RKO (cell line): ENCODE data around the gene AKAP1.

Experiments
- DNase-seq: peaks from one replicate; pipeline ENCODE4 v3.0.0-alpha.2; 2016; ENCODE audit warnings: low spot score

Gene AKAP1

DNA sequence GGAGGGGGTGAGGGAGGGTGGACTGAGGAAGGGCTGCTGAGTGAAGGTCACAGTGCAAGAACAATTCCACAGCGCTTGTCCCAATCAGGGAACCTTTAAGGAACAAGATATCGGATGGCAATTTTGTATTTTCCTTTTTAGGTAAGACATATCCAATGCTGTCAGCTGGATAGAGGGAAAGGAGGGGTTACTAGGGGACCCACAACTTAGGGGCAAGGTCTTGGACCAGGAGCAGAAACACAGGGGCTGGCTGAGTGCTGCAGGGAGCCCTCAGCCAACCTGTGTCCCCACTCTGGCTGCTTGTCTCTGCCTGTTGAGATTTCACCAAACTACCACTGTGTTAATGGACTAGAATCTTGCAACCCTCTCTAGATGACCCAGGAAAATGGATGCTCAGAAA is 47.6 kb downstream of the AKAP1 start:
- DNase-seq: no peak

DNA sequence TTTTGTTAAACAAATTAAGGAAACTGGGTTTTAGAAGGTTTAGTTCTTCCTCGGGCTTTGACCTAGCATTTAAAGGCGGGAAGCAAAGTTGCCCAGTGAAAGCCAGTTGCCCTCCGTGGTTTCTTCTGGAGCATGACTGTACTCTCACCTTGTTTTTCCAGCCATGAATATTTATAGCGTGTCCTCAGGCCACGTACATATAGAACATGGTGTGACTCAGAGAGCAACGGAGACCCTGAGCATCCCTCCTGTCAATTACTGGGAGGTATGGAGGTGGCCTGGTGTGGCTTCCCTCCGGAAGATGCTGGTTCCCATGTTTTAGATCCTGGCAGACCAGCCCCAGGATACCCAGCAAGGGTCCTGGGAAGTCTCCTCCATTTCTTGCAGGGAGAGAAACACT is 48.4 kb downstream of the AKAP1 start:
- no peak for DNase-seq

DNA sequence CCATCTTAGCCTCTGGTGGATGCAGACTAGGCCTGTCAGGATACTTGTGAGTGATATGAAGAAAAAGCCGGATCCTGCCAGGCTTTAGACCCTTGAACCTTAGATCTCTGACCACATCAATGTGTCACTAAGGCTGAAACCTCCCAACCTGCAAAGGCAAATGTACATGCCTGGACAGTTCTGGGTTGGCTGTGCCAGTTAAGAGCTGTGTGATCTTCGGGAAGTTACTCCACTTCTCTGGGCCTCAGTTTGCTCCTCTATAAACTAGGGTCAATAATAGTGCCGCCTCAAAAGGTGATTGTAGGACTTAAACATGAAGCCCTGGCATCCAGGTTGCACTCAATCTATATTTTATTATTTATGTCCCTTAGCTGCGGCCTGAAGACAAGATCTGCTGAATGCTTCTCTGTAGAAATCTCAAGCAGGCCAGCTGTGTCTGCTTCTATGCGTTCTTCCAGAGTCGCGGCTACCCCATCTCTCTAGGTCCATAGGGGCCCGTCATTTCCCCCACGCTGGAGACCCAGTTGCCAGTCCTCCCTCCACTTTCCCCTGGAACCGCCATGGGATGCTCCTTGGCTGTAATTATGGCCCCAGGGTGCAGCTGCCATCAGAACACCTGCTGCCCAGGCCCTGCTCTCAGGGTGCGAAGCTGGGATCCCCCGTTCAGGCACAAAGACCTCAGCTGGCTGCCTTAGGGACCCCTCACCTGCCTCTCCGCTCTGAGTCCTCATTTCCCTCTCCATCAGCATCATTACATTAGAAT is 50.2 kb downstream of the AKAP1 start:
- no peak for DNase-seq

DNA sequence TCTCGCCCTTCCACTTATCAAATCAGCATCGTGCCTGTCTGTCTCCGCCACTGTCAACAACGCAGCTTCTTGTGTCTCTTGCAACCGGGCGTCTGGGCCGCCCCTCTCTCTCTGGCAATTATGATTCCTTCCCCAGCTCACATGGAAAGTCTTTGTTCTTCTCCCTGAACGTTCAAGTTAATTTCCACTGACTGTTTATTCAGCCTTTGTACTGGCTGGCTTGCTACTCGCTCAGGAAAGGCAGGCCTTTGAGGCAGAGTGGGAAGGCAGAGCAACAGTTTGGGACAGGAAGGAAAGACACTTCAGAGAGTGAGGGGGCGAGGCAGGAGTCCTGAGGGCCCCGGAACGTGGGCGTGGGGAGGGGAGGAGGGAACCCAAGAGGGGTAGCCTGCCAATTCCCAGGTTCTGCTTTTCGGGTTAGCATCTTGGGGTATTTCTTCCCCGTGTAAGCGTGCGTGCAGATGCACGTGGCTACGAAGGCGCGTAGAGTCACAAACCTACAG is 50.8 kb downstream of the AKAP1 start:
- DNase-seq: no peak

DNA sequence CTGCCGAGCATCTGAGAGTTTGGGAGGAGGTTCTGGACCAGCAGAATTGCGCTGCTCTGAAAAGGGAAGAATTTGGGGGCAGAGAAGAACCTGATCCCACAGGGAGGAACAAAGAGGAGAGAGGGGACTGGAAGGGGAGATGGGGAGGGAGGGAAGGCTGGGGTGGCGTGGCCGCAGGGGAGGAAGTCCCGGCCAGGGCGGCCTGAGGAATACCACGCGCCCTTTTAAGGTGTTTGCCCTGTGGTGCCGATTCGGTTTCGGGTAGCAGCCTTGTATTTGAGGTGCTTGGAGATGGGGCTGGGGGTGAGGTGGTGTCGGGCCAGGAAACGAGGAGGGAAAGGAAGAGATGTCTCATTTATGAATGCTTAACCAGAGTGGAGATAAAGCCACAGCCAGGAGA is 51.3 kb downstream of the AKAP1 start:
- DNase-seq: no peak

DNA sequence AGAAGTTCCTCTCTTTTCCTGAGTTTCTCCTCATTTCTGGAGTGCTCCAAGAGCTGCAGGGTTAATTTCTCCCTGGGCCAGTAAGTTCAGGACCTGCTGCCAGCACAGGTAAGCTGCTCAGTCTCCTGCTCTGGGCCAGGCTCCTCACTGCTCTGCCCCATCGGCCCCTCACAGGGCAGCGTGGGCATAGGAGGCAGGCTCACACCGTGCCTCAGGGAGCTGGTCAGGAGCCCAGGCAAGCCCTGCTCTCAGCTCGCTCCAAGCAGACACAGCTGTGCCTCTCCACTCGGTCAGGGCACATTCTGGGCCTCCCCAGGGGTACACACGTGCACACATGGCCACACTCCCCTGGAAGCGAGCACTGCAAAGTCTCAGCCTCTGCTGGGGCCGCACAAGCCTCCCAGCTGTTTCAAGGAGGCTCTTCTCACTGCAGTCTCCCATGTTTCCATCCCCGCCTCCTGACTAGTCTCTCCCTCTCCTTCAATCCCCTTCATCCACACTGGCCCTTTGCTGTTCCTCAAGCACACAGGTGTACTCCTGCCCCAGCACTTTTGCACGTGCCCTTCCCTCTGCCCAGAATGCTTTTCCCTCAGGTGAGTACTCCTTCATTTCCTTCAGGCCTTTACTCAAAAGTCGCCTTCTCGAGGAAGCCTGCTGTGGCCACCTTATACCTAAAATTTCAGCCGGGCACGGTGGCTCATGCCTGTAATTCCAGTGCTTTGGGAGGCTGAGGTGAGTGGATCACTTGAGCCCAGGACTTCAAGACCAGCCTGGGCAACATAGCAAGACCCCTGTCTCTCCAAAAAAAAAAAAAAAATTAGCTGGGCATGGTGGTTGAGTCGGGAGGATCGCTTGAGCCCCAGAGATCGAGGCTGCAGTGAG is 53.2 kb downstream of the AKAP1 start:
- DNase-seq: no peak

DNA sequence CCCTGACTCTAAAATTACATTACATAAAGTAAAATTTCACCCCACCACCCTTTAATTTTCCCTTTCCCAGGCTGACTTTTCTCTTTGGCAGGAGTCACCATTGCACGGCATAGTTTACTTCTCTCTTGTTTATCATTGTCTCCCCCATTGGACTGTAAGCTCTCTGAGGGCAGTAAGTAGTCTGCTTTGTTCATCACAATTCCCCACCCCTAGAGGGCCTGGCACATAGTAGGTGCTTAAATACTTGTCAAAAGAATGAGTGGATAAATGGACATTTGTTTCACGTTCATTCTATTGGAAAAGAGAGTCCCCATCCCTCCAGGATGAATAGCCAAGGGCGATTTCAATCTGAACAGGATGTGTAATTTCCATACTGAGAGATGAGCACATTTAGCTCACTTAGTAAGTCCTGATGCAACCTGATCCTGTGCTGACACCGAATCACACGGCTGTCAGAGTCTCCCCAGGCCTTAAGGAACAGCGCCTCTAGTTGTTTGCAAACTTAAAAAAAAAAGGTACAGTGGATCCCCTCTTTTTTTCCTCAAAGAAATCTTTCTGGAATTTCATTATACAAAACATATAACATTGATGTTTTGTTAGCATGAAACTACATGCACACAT is 54.0 kb downstream of the AKAP1 start:
- peak; percentile 71 for DNase-seq

DNA sequence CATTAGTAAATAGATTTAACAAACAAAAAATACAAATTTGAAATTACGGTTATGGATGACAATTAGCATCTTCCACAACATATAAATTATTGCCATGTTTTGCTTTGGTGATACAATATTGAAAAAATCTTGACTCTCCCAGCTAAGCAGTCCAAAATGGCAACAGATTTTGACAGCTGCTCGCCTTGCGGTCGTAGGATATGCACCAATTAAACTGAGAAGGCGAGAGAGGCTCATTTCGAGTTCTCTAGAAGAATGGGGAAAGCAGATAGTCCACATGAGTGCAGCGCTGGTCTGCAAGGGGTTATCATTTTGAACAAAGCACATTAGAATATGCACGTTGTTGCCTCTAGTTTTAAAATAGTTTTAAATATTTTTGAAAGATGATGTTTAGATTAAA is 55.3 kb downstream of the AKAP1 start:
- DNase-seq: no peak

DNA sequence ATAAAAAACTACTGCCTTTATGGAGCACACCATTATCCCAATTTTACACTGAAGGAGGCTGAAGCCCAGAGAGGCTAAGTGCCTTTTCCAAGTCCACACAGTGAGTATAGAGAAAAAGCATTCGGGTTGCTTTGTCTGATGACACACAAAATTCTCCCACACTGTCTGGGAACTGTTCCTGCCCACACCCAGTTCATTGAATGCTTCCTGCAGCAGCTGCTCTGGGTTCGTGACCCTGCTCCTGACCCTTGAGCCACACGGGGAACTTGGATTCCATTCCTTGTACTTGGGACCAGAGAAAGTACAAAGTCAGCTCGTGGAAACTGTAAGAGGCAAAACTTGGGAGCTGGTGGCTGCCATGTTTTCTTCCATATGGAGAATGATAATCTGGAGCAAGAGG is 57.9 kb downstream of the AKAP1 start:
- no peak for DNase-seq

DNA sequence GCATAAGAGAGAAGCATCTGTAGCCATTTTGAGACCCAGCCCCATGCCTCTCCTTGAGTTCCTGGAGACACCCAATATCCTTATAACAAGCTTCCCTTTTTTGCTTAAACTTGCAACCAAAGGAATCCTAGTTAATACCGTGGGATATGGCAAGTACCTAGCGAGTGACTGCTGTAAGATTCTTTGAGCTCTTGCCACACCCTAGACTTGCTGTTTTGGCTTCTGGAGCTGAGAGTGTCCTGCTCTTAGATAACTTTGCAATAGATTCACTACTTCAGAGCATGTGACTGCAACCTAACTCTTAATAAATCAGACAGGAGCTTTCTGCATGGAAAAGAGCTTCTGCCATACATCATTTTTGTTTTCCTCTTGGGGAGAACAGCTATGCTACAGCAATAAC is 58.3 kb downstream of the AKAP1 start:
- no peak for DNase-seq

DNA sequence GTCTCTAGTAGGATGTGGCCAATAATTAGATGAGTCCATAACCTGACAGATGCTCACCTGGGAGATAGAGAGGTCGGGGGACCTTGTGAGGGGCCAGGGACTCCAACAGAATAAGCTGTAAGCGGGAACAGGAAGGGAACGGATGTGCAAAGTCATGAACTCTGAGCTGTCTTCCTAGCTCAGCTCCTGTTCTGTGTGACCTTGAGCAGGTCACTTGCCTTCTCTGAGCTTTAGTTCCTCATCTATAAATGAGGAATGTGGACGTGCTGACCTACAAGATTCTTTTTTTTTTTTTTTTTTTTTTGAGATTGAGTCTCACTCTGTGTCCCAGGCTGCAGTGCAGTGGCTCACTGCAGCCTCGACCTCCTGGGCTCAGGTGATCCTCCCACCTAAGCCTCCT is 58.9 kb downstream of the AKAP1 start:
- DNase-seq: no peak

DNA sequence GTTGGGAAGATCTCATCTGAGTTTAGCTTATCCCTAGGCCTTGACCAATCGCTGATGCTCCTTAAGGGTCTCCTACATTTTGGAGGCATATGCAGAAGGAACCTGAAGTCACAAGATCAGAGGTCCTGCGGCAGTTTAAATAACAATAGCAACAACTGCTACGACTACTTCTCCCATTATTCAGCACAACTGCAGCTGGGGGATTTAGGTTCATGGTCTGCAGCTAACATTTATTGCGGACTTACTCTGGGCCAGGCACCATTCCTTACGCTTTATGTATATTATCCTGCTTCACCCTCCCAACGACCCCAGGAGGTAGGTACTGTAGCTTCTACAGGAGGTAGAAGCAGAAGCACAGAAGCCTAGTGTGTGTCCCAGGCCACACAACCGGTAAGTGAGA is 59.5 kb downstream of the AKAP1 start:
- no peak for DNase-seq

DNA sequence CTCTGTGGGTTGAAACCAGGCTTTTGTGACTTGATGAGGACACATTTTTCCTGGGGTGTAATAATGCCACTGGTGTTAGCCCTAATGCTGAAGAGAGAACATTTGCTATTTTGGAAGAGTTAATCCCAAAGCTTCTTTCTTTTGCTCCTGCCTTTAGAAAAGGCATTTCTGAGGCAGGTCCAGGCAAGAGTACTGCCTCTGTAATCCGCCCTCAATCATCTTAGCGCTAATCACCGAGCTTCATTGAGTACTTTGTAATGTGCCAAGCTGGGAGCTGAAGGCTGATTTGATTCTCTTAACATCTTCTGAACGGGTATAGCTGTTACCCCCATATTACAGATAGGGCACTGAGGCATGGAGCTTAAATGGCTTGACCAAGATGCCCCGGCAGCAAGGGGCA is 60.3 kb downstream of the AKAP1 start:
- no peak for DNase-seq

DNA sequence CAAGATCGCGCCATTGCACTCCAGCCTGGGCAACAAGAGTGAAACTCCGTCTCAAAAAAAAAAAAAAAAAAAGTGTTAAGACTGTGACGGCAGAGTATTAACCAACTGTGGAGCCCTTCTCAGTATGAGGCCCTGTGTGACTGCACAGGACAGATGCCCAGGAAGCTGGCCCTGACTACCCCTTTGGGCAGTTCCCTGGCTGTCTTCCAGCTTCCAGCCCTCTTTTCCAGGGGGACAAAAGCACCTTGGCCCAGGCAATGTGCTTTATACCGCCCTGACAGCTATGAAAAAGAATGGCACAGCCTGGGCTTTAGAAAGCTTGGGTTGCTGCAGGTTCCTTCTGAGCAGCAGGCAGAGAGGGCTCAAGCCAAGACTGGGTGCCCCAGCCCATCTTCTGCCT is 61.2 kb downstream of the AKAP1 start:
- DNase-seq: no peak

DNA sequence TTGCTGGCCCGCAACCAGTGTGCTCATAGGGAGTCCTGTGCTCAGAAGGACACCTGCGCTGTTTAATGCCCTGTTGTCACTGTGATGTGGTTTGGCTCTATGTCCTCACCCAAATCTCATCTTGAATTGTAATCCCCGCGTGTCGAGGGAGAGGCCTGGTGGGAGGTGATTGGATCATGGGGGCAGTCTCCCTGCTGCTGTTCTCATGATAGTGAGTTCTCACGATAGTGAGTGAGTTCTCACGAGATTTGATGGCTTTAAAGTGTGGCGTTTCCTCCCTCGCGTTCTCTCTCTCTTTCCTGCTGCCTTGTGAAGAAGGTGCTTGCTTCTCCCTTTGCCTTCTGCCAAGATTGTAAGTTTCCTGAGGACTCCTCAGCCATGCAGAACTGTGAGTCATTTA is 66.8 kb downstream of the AKAP1 start:
- DNase-seq: no peak

DNA sequence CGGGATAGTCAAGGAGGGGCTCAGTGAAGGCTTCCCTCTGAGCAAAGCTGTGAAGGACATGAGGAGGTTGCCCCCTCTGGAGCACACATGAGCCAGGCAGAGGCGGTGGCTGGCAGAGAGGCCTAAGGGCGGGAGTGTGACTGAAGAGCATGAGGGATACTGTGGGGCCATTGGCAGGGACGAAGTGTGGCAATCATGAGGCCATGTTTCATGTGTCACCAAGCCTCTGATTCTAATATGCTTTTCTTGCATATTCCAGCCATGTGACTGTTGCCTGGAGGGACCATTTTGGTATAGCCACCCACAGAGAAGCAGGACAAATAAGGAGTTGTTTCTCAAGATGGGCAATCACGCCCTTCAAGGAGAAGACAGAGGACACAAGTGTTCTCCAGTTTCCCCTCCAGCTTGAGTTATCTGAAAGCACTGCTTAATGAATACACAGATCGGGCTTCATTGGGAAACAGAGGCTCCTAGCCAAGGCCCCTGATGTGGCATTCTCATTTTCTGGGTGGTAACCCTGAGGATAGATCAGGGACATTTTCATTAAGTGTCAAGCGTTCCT is 68.0 kb downstream of the AKAP1 start:
- DNase-seq: no peak

DNA sequence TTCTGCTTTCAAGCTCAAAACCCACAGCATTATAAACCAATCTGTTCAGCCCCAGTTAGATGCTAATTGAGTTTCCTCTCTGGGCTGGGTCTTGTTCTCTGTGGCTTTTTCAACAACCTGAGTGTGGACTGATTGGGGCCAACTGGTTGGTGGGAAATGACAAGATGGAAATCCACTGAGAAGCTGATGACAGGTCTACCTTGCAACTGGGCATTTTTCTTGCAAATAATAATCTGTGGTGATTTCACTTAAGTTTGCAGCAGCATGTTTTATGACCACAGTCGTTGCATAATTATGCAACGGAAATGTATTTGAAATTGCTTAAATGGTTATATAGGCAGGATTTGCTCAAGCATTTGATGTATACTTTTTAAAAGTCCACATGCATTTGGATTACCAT is 69.9 kb downstream of the AKAP1 start:
- DNase-seq: no peak

DNA sequence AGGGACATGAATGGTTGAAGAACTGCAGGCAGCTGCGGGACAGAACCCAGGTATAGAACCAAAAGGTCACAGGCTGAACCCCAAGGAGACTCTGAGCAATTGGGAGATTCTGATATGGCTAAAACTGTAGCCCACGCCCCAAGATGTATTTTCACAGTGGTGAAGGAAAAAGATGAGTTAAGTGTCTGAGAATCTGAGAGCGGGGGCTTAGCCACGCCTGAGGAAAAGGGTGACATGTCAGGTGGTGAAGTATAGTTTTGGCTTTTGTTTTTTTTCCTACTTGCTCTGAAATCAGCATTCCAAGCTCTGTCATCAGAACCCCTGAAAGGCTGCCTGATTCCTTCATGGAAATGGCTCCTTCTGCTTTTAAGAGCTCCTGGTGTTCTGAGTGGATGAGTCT is 73.3 kb downstream of the AKAP1 start:
- no peak for DNase-seq

DNA sequence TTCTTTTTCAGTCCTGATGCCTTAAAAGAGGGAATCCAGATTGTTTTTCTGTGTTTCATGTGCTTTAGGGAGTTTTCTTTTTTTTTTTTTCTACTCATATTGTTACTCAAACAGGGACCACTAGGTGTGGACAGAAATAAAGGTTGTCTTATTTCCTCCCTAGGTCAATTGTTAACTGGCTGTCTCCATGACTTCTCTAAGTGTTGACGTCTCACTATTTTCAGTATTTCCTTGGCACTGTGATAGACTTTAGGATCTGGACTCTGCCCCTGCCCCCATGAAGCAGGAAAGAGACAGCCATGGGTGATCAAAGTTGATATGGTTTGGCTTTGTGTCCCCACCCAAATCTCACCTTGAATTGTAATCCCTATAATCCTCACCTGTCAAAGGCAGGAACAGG is 73.7 kb downstream of the AKAP1 start:
- no peak for DNase-seq

DNA sequence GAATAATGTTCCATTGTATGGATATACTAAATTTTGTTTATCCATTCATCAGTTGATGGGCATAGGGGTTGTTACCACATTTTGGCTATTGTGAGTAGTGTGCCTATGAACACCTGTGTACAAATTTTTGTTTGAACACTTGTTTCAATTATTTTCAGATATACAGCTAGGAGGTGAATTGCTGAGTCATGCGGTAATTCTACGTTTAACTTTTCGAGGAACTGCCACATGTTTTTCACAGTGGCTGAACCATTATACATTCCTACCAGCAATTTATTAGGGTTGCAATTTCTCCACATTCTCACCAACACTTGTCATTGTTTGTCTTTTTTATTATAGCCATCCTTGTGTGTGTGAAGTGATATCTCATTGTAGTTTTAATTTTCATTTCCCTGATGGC is 75.6 kb downstream of the AKAP1 start:
- no peak for DNase-seq

DNA sequence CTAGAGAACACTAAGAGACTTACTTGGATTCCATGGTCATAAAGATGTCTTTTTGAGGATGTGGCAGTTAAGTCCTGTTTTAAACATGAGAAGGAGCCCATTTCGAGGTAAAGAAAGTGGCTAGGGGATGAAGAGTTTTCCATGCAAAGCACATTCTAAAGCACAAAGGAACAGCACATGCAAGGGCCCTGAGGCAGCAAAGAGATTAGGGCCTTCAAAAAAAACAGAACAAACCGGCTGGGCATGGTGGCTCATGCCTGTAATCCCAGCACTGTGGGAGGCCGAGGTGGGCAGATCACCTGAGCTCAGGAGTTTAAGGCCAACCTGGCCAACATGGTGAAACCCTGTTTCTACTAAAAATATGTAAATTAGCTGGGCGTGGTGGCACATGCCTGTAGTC is 79.8 kb downstream of the AKAP1 start:
- no peak for DNase-seq

DNA sequence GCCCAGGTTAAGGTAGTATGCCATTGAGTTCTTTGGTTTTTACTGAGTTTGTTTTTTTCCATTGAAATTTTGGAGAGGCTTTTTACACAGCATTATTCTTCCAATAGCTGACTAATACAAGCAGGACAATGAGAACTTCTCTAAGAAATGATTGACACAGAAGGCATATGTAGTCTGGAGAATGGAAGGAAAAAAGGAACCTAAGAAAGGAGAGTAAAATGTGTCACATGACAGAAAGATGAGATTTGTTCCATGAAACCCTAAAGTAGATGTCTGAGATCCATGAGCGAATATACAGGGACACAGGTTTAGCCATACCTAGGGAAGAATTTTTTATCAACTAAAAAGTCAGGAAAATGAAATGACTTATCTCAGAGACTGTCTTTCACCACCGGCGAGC is 80.7 kb downstream of the AKAP1 start:
- no peak for DNase-seq

DNA sequence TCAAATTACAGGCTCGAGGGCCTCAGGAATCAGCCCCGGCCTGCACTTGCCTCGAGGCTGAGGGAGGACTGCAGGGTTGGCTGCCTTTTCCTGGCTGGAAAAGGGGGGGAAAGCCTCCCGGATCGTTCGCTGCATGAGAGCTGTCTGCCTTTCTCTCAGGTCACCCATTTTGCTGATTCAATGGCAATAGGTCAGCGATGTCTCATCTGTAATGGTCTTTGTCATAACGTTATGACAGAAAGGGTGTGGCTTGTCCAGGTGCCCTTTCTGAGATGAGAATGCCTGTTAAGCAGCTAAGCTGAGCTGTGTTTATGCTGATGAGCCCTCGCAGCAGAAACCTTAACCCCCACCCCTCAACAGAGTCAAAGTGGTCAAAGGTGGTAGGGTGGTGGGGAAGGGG is 81.8 kb downstream of the AKAP1 start:
- DNase-seq: peak; percentile 16
